ENCODE data around the gene SP3. TPM values are rescaled to one million over a fixed set of nuclear protein-coding genes. Genes with fewer than 3 reads are reported as not detected.

SP3 gene
- total RNA-seq, 1 donor from 2014 or later, result 41.2 TPM

DNA sequence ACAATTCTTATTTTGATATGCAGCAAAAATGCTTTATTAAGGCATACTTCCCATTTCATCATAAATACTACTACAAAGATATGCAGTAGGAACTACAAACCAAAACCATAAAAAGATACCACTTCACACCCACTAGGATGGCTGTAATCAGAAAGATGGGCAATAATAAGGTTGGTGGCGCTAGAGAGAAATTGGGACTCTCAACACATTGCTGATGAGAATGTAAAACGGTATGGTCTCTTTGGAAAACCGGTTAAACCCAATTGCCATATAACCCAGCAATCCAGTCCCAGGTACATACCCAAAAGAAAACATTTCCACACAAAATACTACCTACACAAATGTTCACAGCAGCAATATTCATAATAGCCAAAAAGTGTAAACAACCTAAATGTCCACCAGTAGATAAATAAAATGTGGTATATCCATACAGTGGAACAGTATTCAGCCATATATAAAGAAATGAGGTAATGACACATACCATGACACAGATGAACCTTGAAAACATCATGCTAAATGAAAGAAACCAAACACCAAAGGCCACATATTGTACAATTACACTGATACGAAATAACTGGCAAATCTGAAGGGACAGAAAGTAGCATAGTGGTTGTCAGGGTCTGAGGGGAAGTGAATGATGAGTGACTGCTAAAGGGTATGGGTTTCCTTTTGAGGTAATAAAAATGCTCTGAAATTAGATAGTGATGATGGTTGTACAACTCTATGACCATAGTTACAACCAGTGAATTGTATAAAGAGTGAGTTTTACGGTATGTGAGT is 12.7 kb downstream of the SP3 start:
- no peak overlapping the region for H3K4me3 ChIP-seq (ENCODE audit: low read depth, low read length)
- TF ChIP-seq, protein P1, sequence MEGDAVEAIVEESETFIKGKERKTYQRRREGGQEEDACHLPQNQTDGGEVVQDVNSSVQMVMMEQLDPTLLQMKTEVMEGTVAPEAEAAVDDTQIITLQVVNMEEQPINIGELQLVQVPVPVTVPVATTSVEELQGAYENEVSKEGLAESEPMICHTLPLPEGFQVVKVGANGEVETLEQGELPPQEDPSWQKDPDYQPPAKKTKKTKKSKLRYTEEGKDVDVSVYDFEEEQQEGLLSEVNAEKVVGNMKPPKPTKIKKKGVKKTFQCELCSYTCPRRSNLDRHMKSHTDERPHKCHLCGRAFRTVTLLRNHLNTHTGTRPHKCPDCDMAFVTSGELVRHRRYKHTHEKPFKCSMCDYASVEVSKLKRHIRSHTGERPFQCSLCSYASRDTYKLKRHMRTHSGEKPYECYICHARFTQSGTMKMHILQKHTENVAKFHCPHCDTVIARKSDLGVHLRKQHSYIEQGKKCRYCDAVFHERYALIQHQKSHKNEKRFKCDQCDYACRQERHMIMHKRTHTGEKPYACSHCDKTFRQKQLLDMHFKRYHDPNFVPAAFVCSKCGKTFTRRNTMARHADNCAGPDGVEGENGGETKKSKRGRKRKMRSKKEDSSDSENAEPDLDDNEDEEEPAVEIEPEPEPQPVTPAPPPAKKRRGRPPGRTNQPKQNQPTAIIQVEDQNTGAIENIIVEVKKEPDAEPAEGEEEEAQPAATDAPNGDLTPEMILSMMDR (conservative IDR thresholded peaks at IDR 0.05; ENCODE audit: low read depth, low read length), result no peak
- no peak for DNase-seq (ENCODE audit: low read depth)

GRCh38 chr2:173948842-173949241 is 16.3 kb downstream of the SP3 start:
- H3K4me3 ChIP-seq (ENCODE audit: low read depth, low read length), result no peak overlapping the region
- DNase-seq (ENCODE audit: low read depth), result no peak
- TF ChIP-seq, protein P1 (conservative IDR thresholded peaks at IDR 0.05; ENCODE audit: low read depth, low read length), result no peak

DNA sequence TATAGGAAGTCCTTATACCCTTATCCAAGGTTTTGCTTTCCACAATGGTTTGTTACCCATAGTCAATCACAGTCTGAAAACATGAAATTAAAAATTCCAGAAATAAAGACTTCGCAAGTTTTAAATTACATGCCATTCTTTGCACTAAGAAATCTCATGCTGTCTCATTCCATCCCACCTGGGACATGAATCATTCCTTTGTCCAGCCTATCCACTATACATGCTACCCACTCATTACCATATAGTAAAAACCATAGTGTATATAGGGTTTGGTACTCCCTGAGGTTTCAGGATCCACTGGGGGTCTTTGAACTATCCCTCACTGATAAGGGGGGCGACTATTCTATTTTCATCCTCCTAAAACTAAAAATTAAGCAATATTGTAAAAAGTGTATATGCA is 17.0 kb downstream of the SP3 start:
- DNase-seq (ENCODE audit: low read depth), result no peak
- no peak overlapping the region for H3K4me3 ChIP-seq (ENCODE audit: low read depth, low read length)
- TF ChIP-seq, protein P1 (conservative IDR thresholded peaks at IDR 0.05; ENCODE audit: low read depth, low read length), result no peak

- no peak for DNase-seq (ENCODE audit: low read depth)
- TF ChIP-seq, protein P1 (conservative IDR thresholded peaks at IDR 0.05; ENCODE audit: low read depth, low read length), result no peak
- H3K4me3 ChIP-seq (ENCODE audit: low read depth, low read length), result no peak overlapping the region
Observed at GRCh38 chr2:173947131-173947530, 18.0 kb downstream of the SP3 start.

- H3K4me3 ChIP-seq (ENCODE audit: low read depth, low read length), result no peak overlapping the region
- DNase-seq (ENCODE audit: low read depth), result no peak
- TF ChIP-seq, protein P1 (conservative IDR thresholded peaks at IDR 0.05; ENCODE audit: low read depth, low read length), result no peak
Observed at GRCh38 chr2:173943738-173944137, 21.4 kb downstream of the SP3 start.

- TF ChIP-seq, protein P1 (conservative IDR thresholded peaks at IDR 0.05; ENCODE audit: low read depth, low read length), result no peak
- no peak for DNase-seq (ENCODE audit: low read depth)
- H3K4me3 ChIP-seq (ENCODE audit: low read depth, low read length), result no peak overlapping the region
Observed at GRCh38 chr2:173942861-173943523, 22.2 kb downstream of the SP3 start.

Data from epithelial cell of proximal tubule (primary cell).